SK-MEL-5 (cell line): ENCODE data around the gene TKTL1. TPM values are rescaled to one million over a fixed set of nuclear protein-coding genes. Genes with fewer than 3 reads are reported as not detected.
A peak's percentile ranks its signal among the peaks of the same experiment; 100 is the strongest.
"Not testable (repeated sequence)": the region's sequence is repeated elsewhere in the genome, so short reads cannot be mapped to it uniquely, and the experiment has no call there.

Experiments used
- DNase-seq: peaks from one replicate; pipeline ENCODE4 v3.0.0-alpha.2; 2016; ENCODE audit warnings: low read depth, low spot score
- in situ Hi-C: cut with HindIII; loops from 2 replicates; pipeline ENCODE4 v1.10.0; 2016; ENCODE audit warnings: low sequenced_read_pairs, high pct_unique_total_duplicates, low pct_unique_long_range_greater_than_20kb
- total RNA-seq: library from RNA; depleted of rRNA; stranded (reverse); fragments of >200 nt; shearing (Covaris generic); gene quantifications from 2 replicates; pipeline ENCODE4 v1.2.3, GENCODE V29; 2014

Gene TKTL1
- total RNA-seq, 1 experiment from 2014 or later: 0.42 TPM

- no peak for DNase-seq
- in situ Hi-C loops: no loop called here
These were observed 33.1 kb downstream of the TKTL1 start for GRCh38 chrX:154328646-154329045.

- in situ Hi-C loops: no loop called here
- DNase-seq: peak; percentile 79
These were observed 33.7 kb downstream of the TKTL1 start for GRCh38 chrX:154329294-154329693.

- DNase-seq: no peak
- in situ Hi-C loops: no loop called here
These were observed 37.0 kb downstream of the TKTL1 start for GRCh38 chrX:154332561-154332960.

- in situ Hi-C loops: no loop called here
- no peak for DNase-seq
These were observed 37.5 kb downstream of the TKTL1 start for GRCh38 chrX:154333116-154333515.

GRCh38 chrX:154333837-154334271 is 38.3 kb downstream of the TKTL1 start:
- DNase-seq: no peak
- in situ Hi-C loops: no loop called here

GRCh38 chrX:154334496-154334895 is 38.9 kb downstream of the TKTL1 start:
- in situ Hi-C loops: no loop called here

GRCh38 chrX:154341399-154342298 is 46.1 kb downstream of the TKTL1 start:
- in situ Hi-C loops, DNase-seq: not testable (repeated sequence)

More at GRCh38 chrX:154334496-154334895, 38.9 kb downstream of the TKTL1 start:
- DNase-seq: no peak

GRCh38 chrX:154343063-154343462 is 47.5 kb downstream of the TKTL1 start:
- in situ Hi-C loops, DNase-seq: not testable (repeated sequence)

- DNase-seq, in situ Hi-C loops: not testable (repeated sequence)
These were observed 48.0 kb downstream of the TKTL1 start for GRCh38 chrX:154343620-154344019.

- in situ Hi-C loops: no loop called here
- no peak for DNase-seq
These were observed 52.5 kb downstream of the TKTL1 start for GRCh38 chrX:154348114-154348531.

- no peak for DNase-seq
- in situ Hi-C loops: no loop called here
These were observed 53.2 kb downstream of the TKTL1 start for GRCh38 chrX:154348646-154349358.

GRCh38 chrX:154349359-154349935 is 53.9 kb downstream of the TKTL1 start:
- no peak for DNase-seq
- in situ Hi-C loops: no loop called here

- no peak for DNase-seq
- in situ Hi-C loops: no loop called here
These were observed 54.4 kb downstream of the TKTL1 start for GRCh38 chrX:154349979-154350378.

- DNase-seq: no peak
- in situ Hi-C loops: no loop called here
These were observed 55.0 kb downstream of the TKTL1 start for GRCh38 chrX:154350429-154351182.

GRCh38 chrX:154351183-154352011 is 55.8 kb downstream of the TKTL1 start:
- in situ Hi-C loops: no loop called here
- no peak for DNase-seq

GRCh38 chrX:154352012-154352401 is 56.4 kb downstream of the TKTL1 start:
- in situ Hi-C loops: no loop called here
- DNase-seq: no peak

GRCh38 chrX:154352466-154352865 is 56.9 kb downstream of the TKTL1 start:
- DNase-seq: no peak
- in situ Hi-C loops: no loop called here
